Naive thymus-derived CD4-positive, alpha-beta T cell (primary cell): Measurements from ENCODE around the gene RLF. TPM values are rescaled to one million over a fixed set of nuclear protein-coding genes. Genes with fewer than 3 reads are reported as not detected.

ENCODE experiments used
- ATAC-seq: fragments of 150-1000 bp; cut with Tn5 transposase; 2 replicates; pipeline ENCODE4 v1.10.0; 2021; ENCODE audit warnings: mild to moderate bottlenecking, moderate library complexity
- CTCF ChIA-PET: fragments of 350-600 bp; sonication (Branson Sonifier 250); formaldehyde crosslinking; loops from one replicate; lab custom pipeline; 2021; ENCODE audit warnings: antibody characterized with exemption; lab: Charles Lee
- POLR2A ChIA-PET: fragments of 350-600 bp; sonication (Branson Sonifier 250); formaldehyde crosslinking; loops from one replicate; lab custom pipeline; 2021; ENCODE audit warnings: antibody characterized with exemption, inconsistent platforms; lab: Charles Lee
- DNase-seq, 9 donors: peaks; one replicate each; pipeline versions ENCODE4 v3.0.0 to v3.0.0-alpha.2; 2020 to 2022; ENCODE audit warnings: mixed read lengths in 1 of 9
- H3K27ac ChIP-seq: one replicate; pipeline ENCODE4 v1.7.0; 2013; ENCODE audit warnings: mild to moderate bottlenecking, low read depth, low read length, moderate library complexity
- H3K27me3 ChIP-seq, 2 donors: one replicate each; pipeline ENCODE4 v1.7.0; 2013; ENCODE audit warnings: low read length in 2 of 2, mild to moderate bottlenecking in 2 of 2, moderate library complexity in 2 of 2; ENCODE audit not compliant: control insufficient read depth in 2 of 2, insufficient read depth in 2 of 2
- H3K36me3 ChIP-seq, 3 experiments: 1 replicate in 2 of 3; 2 replicates in 1 of 3; pipeline ENCODE4 v1.7.0; 2013; ENCODE audit warnings: low read length in 3 of 3, mild to moderate bottlenecking in 3 of 3, moderate library complexity in 1 of 3; ENCODE audit not compliant: insufficient read depth in 3 of 3, control insufficient read depth in 2 of 3
- H3K4me1 ChIP-seq, 2 donors: one replicate each; pipeline ENCODE4 v1.7.0; 2013; ENCODE audit warnings: low read length in 2 of 2, mild to moderate bottlenecking in 2 of 2, moderate library complexity in 1 of 2; ENCODE audit not compliant: control insufficient read depth in 2 of 2, insufficient read depth in 2 of 2
- H3K4me3 ChIP-seq: 2 replicates; pipeline ENCODE4 v1.7.0; 2013; ENCODE audit warnings: mild to moderate bottlenecking, low read length
- H3K9me3 ChIP-seq, 3 experiments: 1 replicate in 2 of 3; 2 replicates in 1 of 3; pipeline ENCODE4 v1.7.0; 2013; ENCODE audit warnings: low read length in 3 of 3; ENCODE audit not compliant: control insufficient read depth in 2 of 3
- H3K27ac Mint-ChIP-seq, 9 donors: one replicate each; pipeline ENCODE4 v1.8.0; 2020 to 2022; ENCODE audit warnings: mixed read lengths in 9 of 9, mild to moderate bottlenecking in 8 of 9, moderate library complexity in 5 of 9, inconsistent platforms in 2 of 9
- H3K27me3 Mint-ChIP-seq, 5 donors: one replicate each; pipeline ENCODE4 v1.8.0; 2021 to 2022; ENCODE audit warnings: mixed read lengths in 5 of 5, mild to moderate bottlenecking in 1 of 5
- H3K36me3 Mint-ChIP-seq, 5 donors: one replicate each; pipeline ENCODE4 v1.8.0; 2020 to 2022; ENCODE audit warnings: mixed read lengths in 5 of 5, mild to moderate bottlenecking in 3 of 5, inconsistent platforms in 1 of 5
- H3K4me1 Mint-ChIP-seq, 7 donors: one replicate each; pipeline ENCODE4 v1.8.0; 2020 to 2022; ENCODE audit warnings: mixed read lengths in 7 of 7, mild to moderate bottlenecking in 3 of 7, inconsistent platforms in 1 of 7
- H3K4me3 Mint-ChIP-seq, 10 donors: one replicate each; pipeline ENCODE4 v1.8.0; 2020 to 2022; ENCODE audit warnings: mild to moderate bottlenecking in 10 of 10, mixed read lengths in 10 of 10, moderate library complexity in 6 of 10, inconsistent platforms in 2 of 10
- H3K9me3 Mint-ChIP-seq, 11 donors: one replicate each; pipeline ENCODE4 v1.8.0; 2020 to 2022; ENCODE audit warnings: mixed read lengths in 11 of 11, mild to moderate bottlenecking in 4 of 11, inconsistent platforms in 1 of 11, moderate library complexity in 1 of 11
- intact Hi-C, 2 donors: fragments of 100-400 bp; cut with micrococcal nuclease; formaldehyde crosslinking; loops; one replicate each; pipeline ENCODE4 v1.15.1; 2023
- polyA plus RNA-seq, 2 donors: library from polyadenylated mRNA; unstranded; fragments of 300-500 nt; fragmentation: Illumina TruSeq; gene quantifications; one replicate each; pipeline ENCODE4 v1.2.3, GENCODE V29; 2021
- total RNA-seq, 6 experiments: library from RNA in 5 of 6; stranded (reverse) in 5 of 6; gene quantifications; 1 replicate in 5 of 6; 2 replicates in 1 of 6; pipeline ENCODE4 v1.2.3 and lab custom pipeline; 2021 to 2026

RLF gene
- total and polyA plus RNA-seq, 7 experiments from 2014 or later = 9.9 to 28.6 (median 21.3) TPM

DNA sequence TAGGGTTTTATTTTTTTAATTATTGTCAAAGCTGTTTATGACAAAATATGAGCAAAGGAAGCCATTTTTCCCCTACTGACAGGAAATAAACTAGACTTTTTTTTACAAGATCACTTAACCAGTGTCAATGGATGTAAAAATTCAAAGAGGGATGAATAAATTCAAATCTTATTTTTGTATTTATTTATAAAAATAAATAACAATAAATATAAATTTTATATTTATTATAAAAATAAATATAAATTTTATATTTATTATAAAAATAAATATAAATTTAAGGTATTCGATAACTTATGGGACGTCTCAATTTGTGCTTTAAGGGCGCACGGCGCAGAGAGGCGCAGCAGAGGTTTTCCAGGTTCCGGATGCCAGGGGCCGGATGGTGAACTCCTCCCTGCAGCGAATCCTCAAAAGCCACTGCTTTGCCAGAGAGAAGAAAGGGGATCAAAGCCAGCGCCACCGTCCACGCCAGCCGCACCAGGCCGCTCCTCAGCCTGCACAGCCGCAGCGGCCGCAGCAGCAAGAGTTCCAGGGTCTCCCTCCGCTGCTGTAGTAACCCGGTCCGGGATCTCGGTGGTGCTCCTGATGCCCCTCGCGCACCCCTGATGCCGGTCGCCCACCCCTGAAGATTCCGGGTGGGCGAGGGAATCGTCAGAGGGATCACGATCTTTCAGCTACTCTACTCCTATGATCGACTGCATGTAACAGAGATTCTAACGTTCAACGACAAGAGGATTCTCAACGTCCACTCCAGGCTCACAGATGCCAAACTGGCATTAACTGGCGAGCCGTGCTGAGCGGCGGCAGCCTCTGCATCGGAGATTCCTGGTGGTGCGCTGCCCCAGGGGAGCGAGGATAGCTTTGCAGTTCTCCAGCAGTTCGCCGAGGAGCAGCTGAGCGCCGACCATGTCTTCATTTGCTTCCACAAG lies 28.5 kb upstream of the RLF start:
- Mint-ChIP-seq H3K36me3 (no peaks in the 10 kb centered on the region), H3K27ac (no peak overlapping the region), H3K4me1 (peaks cover 0 to 3% (median 0%) of the 10 kb centered on the region in 7 donors), H3K4me3 (no peak overlapping the region), H3K9me3 (peaks cover 0 to 3% (median 0%) of the 10 kb centered on the region in 11 donors), H3K27me3 (peaks cover 0 to 23% (median 18%) of the 10 kb centered on the region in 5 donors)
- H3K27me3 ChIP-seq = no peaks in the 10 kb centered on the region
- CTCF ChIA-PET = interaction anchor here (0.6 kb wide), 2 partner anchors 597 to 819 kb away, joined by 3 to 5 read pairs; no protein-coding TSS in a partner anchor
- no peaks in the 10 kb centered on the region for H3K9me3 ChIP-seq
- POLR2A ChIA-PET = no interaction called here
- intact Hi-C loops = no loop called here
- DNase-seq = no peak
- H3K4me1 ChIP-seq = no peaks in the 10 kb centered on the region
- no peaks in the 10 kb centered on the region for H3K36me3 ChIP-seq
- H3K4me3 ChIP-seq = no peak overlapping the region
- ATAC-seq = no peak
- H3K27ac ChIP-seq = no peak overlapping the region

GRCh38 chr1:40133312-40133665 lies 27.9 kb upstream of the RLF start:
- no peak overlapping the region for H3K27ac ChIP-seq
- H3K27me3 ChIP-seq = no peaks in the 10 kb centered on the region
- H3K4me1 ChIP-seq = no peaks in the 10 kb centered on the region
- Mint-ChIP-seq H3K27ac (no peak overlapping the region), H3K27me3 (peaks cover 0 to 25% (median 18%) of the 10 kb centered on the region in 5 donors), H3K4me1 (peaks cover 0 to 3% (median 0%) of the 10 kb centered on the region in 7 donors), H3K36me3 (no peaks in the 10 kb centered on the region), H3K4me3 (no peak overlapping the region), H3K9me3 (peaks cover 0 to 3% (median 0%) of the 10 kb centered on the region in 11 donors)
- intact Hi-C loops = no loop called here
- ATAC-seq = no peak
- no peaks in the 10 kb centered on the region for H3K9me3 ChIP-seq
- ChIA-PET CTCF (interaction anchor here (0.6 kb wide), 2 partner anchors 596 to 818 kb away, joined by 3 to 5 read pairs; no protein-coding TSS in a partner anchor), POLR2A (no interaction called here)
- no peak overlapping the region for H3K4me3 ChIP-seq
- no peaks in the 10 kb centered on the region for H3K36me3 ChIP-seq
- DNase-seq = no peak

DNA sequence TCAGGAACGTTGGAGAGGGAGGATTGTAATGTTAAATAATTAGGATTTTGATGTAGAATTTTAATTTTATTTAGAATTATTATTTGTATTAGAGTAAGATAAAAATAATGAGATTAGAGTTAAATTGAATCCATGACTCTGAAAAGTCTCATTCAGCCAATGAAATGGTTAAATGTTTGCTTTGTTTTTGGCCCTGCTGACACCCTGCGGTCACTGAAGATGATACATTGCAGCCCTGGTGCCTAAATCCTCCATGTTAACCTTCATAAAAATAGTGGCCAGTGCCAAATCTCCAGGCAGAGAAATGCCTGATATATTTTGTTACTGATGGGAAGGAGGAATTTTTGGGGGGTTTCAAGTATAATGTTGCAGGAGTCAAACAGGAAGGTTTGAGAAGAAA lies 27.3 kb upstream of the RLF start:
- Mint-ChIP-seq H3K27ac (no peak overlapping the region), H3K4me1 (peaks cover 0 to 3% (median 0%) of the 10 kb centered on the region in 7 donors), H3K9me3 (peaks cover 0 to 3% (median 0%) of the 10 kb centered on the region in 11 donors), H3K4me3 (no peak overlapping the region), H3K36me3 (no peaks in the 10 kb centered on the region), H3K27me3 (peaks cover 0 to 26% (median 18%) of the 10 kb centered on the region in 5 donors)
- no peaks in the 10 kb centered on the region for H3K36me3 ChIP-seq
- no peak for ATAC-seq
- no peak overlapping the region for H3K4me3 ChIP-seq
- POLR2A ChIA-PET = no interaction called here
- CTCF ChIA-PET = interaction anchor here (0.8 kb wide), 1 partner anchor 10 kb away, joined by 4 read pairs; no protein-coding TSS in a partner anchor
- no peaks in the 10 kb centered on the region for H3K4me1 ChIP-seq
- H3K27ac ChIP-seq = no peak overlapping the region
- no peaks in the 10 kb centered on the region for H3K9me3 ChIP-seq
- no peak for DNase-seq
- intact Hi-C loops = no loop called here
- no peaks in the 10 kb centered on the region for H3K27me3 ChIP-seq

DNA sequence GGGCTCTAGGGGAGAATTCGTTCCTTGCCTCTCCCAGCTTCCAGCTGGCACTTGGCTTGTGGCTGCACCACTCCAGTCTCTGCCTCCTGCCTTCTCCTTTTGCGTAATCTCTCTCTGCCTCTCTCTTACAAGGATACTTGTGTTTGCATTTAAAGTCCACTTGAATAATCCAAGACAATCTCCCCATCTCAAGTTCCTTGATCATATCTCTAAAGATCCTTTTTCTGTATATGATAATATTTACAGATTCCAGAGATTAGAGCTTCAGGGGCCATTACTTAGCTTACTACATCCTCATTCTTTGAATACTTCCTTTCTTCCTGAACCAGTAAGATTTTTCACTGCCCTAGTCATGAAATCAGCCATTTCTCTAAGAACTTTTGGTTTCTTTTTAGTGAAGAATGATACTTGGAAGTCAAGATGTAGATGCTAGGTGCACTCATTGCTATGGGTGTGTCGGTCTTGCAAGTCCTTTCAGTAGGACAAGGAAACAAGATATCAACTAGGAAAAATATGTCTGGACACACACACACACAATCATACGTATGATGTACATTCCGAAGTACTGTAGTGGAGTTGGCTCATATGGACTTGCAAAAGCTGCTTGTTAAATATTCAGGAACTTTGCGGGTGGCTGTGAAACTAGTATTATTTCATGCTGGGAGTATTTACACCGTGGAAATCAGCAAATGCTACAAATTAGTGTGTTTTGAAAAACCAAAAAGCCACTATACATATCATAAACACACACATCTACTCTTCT lies 20.8 kb upstream of the RLF start:
- Mint-ChIP-seq H3K27me3 (peaks cover 5 to 50% (median 7%) of the 10 kb centered on the region in 5 donors), H3K4me3 (no peak overlapping the region), H3K4me1 (peaks cover 0 to 12% (median 0%) of the 10 kb centered on the region in 7 donors), H3K27ac (no peak overlapping the region), H3K9me3 (peaks cover 0 to 2% (median 0%) of the 10 kb centered on the region in 11 donors), H3K36me3 (no peaks in the 10 kb centered on the region)
- POLR2A ChIA-PET = no interaction called here
- DNase-seq = no peak
- H3K9me3 ChIP-seq = no peaks in the 10 kb centered on the region
- intact Hi-C loops = loop anchor here in 1 of 2 donors (5.0 kb wide), 1 partner anchor 812 kb away; no protein-coding TSS in a partner anchor
- H3K36me3 ChIP-seq = no peaks in the 10 kb centered on the region
- no peaks in the 10 kb centered on the region for H3K4me1 ChIP-seq
- no peak overlapping the region for H3K4me3 ChIP-seq
- CTCF ChIA-PET = interaction anchor here (0.6 to 0.9 kb wide), 3 partner anchors 198 to 625 kb away, joined by 3 read pairs; no protein-coding TSS in a partner anchor
- no peak overlapping the region for H3K27ac ChIP-seq
- H3K27me3 ChIP-seq = no peaks in the 10 kb centered on the region
- no peak for ATAC-seq

- Mint-ChIP-seq H3K9me3 (peaks cover 0 to 2% (median 0%) of the 10 kb centered on the region in 11 donors), H3K27ac (no peak overlapping the region), H3K27me3 (peaks cover 5 to 57% (median 10%) of the 10 kb centered on the region in 5 donors), H3K4me1 (peaks cover 0 to 12% (median 0%) of the 10 kb centered on the region in 7 donors), H3K36me3 (no peaks in the 10 kb centered on the region), H3K4me3 (no peak overlapping the region)
- ChIA-PET POLR2A (interaction anchor here (0.7 kb wide), 1 partner anchor 263 kb away, joined by 3 read pairs; no protein-coding TSS in a partner anchor), CTCF (interaction anchor here (1.5 to 3.6 kb wide), 2 partner anchors 10 to 197 kb away, joined by 7 to 41 read pairs; no protein-coding TSS in a partner anchor)
- no peaks in the 10 kb centered on the region for H3K36me3 ChIP-seq
- H3K4me1 ChIP-seq = no peaks in the 10 kb centered on the region
- ATAC-seq = no peak
- no peaks in the 10 kb centered on the region for H3K9me3 ChIP-seq
- no peak overlapping the region for H3K27ac ChIP-seq
- intact Hi-C loops = loop anchor here in 1 of 2 donors (5.0 kb wide), 1 partner anchor 810 kb away; no protein-coding TSS in a partner anchor
- H3K4me3 ChIP-seq = no peak overlapping the region
- no peaks in the 10 kb centered on the region for H3K27me3 ChIP-seq
- DNase-seq = no peak
These were observed 19.2 kb upstream of the RLF start for GRCh38 chr1:40141878-40142535.
